Thyroid gland (tissue), 4 donors: Measurements from ENCODE around the gene CBFA2T2.

Experiments
- CTCF ChIP-seq, 6 experiments: fragments of 200-600 bp in 3 of 6; fragments of 450-650 bp in 3 of 6; sonication (generic) in 3 of 6; IDR thresholded peaks; one replicate each; pipeline ENCODE4 v1.5.1; 2016 to 2019; ENCODE audit warnings: antibody characterized with exemption in 6 of 6, mild to moderate bottlenecking in 2 of 6, inconsistent platforms in 1 of 6, moderate library complexity in 1 of 6
- POLR2A ChIP-seq, 2 donors: fragments of 450-650 bp; IDR thresholded peaks; one replicate each; pipeline ENCODE4 v1.6.1; 2017; ENCODE audit warnings: antibody characterized with exemption in 2 of 2, mild to moderate bottlenecking in 2 of 2, moderate library complexity in 1 of 2

- TF ChIP-seq CTCF (IDR thresholded peaks at IDR 0.05), result no peak
- TF ChIP-seq POLR2A (IDR thresholded peaks at IDR 0.05), result no peak
These were observed 177.4 kb downstream of the CBFA2T2 start for GRCh38 chr20:33667245-33667675.
